Tracheal epithelial cell (primary cell): ENCODE results near the gene ABCB1. TPM values are rescaled to one million over a fixed set of nuclear protein-coding genes. Genes with fewer than 3 reads are reported as not detected.

Experiments used
- total RNA-seq: library from RNA; depleted of rRNA; stranded (reverse); fragments of >200 nt; gene quantifications from 2 replicates; pipeline ENCODE4 v1.2.1, GENCODE V29; 2014

ABCB1 gene
- 0.64 and 13.3 TPM in 2 replicates for total RNA-seq

DNA sequence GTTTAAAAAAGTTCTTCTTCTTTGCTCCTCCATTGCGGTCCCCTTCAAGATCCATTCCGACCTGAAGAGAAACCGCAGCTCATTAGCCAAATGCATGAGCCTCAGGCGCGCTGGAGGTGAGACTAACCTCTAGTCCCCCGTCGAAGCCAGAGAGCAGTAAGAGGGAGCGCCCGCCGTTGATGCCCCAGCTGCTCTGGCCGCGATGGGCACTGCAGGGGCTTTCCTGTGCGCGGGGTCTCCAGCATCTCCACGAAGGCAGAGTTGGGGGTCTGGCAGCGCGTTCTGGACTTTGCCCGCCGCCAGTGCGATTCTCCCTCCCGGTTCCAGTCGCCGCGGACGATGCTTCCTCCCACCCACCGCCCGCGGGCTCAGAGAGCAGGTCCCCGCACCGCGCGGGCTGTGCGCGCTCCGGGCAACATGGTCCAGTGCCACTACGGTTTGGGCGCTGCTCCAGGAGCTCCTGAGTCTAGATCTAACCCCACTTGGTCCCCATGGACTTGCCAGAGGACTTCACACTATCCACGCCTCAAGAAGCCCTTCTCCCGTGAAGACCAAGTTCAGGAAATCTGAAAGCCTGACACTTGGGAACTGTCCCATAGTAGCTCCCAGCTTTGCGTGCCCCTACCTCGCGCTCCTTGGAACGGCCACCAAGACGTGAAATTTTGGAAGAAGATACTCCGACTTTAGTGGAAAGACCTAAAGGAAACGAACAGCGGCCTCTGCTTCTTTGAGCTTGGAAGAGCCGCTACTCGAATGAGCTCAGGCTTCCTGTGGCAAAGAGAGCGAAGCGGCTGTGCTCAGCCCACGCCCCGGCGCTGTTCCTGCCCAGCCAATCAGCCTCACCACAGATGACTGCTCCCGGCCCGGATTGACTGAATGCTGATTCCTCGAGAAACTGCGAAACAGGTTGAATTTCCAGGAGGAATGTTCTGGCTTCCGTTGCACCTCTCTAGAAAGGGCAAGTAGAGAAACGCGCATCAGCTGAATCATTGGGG, at the start of gene ABCB1:
TSS of gene ABCB1 (minus strand) at position 755 of the 995 bp plus-strand sequence. CDS start at position 55, 700 bp downstream.

DNA sequence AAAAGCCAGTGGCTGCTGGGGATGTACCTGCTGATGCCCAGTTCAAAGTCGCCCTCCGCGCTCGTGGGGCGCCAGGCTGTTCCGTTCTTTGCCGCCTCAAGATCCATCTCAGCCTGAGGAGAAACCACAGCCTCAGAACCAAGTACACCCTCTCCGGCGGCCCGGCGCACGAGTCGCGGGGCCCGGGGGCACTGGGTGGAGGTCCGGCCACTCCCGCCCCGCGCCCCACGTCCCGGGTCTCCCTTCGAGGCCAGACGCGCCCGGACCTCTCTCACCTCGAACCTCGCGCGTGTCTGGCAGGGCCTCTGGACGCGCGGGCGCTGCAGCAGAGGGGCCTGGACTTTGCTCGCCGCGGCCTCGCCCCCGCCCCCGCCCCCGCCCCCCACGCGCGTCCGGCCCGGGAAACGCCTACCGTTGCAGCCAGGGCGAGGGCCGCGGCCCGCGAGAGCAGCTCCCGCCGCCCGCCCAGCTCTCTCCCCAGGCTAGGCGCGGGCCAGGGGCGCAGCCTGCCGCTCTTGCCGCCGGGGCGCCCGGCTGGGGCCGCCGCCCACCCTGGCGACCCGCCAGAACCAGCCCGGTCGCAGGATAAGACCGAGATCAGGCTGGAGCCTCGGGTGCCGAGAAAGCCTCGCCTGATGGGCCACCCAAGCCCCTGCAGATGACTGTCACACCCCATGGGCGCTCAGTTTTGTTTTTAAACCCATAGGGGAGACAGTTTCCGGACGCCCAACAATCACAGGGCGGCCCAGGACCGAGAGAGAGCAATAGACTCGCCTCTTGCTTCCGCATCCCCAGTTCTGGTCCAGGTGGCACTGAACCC, 125.1 kb downstream of the ABCB1 start, which contains the start of gene ABCB4:
TSS of gene ABCB4 (minus strand) at position 322 of the 820 bp plus-strand sequence. CDS start at position 107, 215 bp downstream.

Other genes with a start within 250 kb of the ABCB1 start
- 1.4 TPM in 1 of 2 replicates, not detected in the other for gene ABCB4, start 125.2 kb downstream of the ABCB1 start, total RNA-seq
- gene RUNDC3B, start 27.5 kb upstream of the ABCB1 start, total RNA-seq = 0.24 TPM in 1 of 2 replicates, not detected in the other